GF-D8 (cell line): ENCODE data around the gene DISC1.
"Not testable (repeated sequence)": the region's sequence is repeated elsewhere in the genome, so short reads cannot be mapped to it uniquely, and the experiment has no call there.

Experiments
- DNase-seq: peaks from one replicate; lab custom pipeline; 2025; lab: John Stamatoyannopoulos, UW

Gene DISC1

DNA sequence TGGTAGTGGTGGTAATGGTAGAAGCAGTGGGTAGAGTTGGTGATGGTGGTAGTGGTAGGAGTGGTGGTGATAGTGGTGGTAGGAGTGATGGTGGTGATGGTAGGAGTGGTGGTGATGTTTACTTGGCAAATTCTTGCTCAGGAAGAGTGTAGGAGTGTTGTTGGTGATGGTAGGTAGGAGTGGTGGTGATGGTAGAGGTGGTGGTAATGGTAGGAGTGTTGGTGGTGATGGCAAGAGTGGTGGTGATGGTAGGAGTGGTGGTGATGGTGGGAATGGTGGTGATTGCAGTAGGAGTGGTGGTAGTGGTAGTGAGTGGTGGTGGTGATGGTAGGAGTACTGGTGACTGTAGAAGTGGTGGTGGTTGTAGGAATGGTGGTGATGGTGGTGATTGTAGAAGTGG is 106.5 kb downstream of the DISC1 start:
- DNase-seq = no peak

DNA sequence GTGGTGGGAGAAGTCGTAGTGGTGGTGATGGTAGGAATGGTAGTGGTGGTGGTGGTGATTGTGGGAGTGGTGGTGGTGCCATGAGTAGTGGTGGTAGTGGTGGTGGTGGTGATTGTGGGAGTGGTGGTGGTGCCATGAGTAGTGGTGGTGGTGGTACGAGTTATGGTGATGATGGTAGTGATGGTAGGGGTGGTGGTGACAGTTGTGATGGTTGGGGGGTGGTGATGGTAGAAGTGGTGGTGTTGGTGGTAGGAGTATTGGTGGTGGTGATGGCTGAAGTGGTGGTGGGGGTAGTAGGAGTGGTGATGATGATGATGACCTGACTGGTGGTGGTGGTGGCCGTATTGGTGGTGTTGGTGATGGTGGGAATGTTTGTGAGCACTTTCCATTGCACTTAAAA is 107.1 kb downstream of the DISC1 start:
- DNase-seq = no peak

DNA sequence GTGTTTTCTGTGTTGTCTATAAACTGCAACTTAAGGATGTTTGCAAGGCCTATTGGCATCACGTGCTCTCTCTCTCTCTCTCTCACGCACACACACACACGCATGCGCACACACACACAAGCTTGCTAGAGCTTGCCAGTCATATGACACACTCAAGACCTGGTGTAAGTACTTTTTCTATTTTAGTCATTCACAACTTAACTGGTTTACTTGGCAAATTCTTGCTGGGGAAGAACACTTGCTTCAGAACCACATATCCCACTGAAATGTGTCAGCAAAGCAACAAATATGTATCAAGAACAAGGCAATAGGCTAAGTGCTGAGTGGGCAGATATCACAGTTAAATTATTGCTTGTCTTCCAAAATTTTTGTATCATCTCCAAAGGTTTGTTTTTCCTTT is 107.8 kb downstream of the DISC1 start:
- no peak for DNase-seq

DNA sequence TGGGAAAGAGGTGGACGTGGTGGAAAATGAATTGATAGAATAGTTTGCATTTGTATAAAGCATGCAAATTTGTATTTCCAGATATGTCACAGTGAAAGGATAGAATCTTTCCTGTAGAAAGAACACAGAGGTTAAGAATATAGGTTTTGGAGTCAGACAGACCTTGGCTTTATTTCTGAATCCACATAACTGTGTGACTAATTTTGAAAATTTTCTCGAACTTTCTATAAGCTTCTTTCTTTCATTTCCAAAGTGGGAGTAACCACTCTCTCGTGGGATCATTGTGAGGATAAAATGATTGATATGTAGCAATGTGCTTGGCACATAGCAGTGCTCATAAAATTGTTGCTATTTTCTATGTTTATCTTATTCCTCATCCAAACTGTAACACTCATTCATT is 108.8 kb downstream of the DISC1 start:
- DNase-seq = no peak

DNA sequence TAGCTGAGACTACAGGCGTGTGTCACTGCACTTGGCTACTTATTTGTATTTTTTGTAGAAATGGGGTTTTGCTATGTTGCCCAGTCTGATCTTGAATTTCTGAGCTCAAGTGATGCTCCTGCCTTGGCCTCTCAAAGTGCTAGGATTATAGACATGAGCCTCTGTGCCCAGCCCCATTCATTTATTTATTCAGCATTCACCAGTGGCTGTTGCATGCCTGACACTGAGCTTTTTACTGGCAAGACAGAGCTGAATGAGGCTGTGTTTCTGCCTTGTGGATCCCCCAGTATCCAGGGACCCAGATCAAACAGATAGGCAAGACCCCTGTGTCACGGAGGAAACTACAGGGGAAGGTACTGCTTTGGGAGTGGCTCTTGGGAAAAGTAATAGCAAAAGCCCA is 109.4 kb downstream of the DISC1 start:
- DNase-seq = no peak

DNA sequence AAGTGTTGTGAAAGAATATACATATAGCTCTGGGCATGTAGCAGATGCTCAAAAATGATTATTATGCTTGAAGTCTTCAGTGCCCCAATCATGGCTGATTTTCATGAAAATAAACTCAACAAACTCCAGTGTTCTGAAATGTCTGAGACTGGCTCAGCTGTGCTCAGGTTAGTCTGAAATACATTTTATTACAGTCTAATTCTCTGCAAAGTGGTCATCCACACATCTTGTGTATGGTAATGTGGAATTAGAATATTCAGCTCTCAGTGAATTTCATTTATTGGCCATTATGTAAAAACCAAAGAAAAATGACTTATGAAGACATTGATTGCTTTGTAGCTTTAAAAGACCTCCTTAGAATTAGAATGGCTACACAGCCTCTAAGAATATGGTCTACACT is 109.9 kb downstream of the DISC1 start:
- DNase-seq = no peak

DNA sequence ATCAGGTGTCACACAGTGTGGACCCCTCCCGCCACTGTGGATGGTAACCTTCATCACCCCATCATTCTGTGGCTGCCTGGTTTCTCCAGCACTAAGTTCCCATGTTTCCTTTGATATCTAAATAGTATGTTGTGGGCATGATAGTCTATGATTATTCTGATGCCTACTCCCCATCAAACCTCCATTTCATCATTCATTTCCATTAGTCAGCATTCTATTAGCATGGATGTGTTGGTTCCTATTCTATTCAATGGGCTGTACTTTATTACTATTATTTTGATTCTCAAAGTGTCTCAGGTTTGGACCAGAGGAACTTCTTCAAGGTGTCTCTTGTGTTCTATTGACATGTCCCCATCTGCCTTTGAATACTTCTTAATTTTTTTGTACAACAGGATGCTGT is 112.0 kb downstream of the DISC1 start:
- DNase-seq = no peak

DNA sequence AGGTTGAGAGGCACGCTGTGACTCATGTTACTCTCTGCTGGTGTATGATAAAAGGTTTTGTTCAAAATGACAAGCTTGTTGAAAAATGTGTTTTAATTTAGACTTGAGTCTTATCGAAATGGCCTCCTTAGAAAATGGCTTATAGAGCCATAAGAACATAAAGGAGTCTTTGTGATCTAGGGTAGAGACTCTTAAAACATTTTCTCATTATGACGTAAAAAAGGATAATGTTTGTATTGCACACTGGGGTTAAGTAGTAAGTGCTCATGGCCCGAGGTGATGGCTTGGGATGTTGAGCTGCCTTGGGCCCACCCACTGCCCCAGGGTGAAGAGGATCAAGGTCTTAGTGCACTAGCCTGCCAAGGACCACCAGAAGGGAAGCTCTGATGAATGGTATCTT is 117.4 kb downstream of the DISC1 start:
- DNase-seq = no peak

DNA sequence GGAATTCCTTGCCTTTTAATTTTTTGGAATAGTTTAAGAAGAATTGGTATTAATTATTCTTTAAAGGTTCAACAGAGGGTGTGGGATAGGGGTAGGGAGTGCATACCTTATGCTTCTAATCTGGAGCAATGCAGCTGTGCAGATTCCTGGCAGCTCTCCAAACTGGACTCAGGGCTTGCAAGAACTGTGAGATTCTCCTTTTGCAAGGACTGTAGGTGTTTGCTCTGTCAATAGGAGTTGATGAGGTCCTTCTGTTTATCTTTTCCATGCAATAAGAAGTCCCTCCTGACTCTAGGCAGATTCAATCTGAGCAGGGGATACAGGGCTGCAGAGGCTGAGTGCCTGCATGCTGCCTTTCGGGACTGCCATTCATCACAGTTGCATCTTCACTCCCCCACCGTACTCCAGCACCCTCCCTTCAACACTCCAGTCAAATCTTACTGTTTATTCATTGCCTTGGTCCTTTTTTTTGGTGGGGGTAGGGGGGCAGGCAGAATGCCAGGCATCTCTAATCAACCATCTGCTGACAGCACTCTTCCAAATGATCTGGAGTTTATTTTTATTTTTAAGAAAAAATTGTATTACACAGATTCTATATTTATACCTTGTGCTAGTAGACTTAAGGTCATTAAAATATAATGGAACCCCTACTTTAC is 122.3 kb downstream of the DISC1 start:
- DNase-seq = no peak

DNA sequence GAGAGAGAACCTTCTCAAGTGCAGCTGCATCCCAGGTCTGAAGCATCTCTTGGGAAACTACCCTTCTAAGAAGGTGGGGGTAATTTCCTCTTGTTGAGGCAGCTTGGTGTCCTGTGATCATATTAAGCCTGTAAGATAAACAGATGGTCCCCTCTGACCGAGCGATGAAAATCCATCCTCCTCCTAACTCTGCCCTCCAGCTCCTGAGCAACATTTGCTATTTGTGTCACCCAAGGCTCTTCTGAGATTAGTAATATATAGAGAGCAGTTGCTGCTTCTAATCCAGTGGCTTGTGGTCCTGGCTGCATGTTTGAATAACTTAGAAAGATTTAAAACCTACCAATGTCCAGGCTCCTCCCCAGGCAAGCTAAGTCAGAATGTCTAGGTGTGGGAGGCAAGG is 123.7 kb downstream of the DISC1 start:
- DNase-seq = no peak

- no peak for DNase-seq
These were observed 124.3 kb downstream of the DISC1 start for GRCh38 chr1:231750818-231751362.

- DNase-seq = no peak
These were observed 124.8 kb downstream of the DISC1 start for GRCh38 chr1:231751415-231751814.

DNA sequence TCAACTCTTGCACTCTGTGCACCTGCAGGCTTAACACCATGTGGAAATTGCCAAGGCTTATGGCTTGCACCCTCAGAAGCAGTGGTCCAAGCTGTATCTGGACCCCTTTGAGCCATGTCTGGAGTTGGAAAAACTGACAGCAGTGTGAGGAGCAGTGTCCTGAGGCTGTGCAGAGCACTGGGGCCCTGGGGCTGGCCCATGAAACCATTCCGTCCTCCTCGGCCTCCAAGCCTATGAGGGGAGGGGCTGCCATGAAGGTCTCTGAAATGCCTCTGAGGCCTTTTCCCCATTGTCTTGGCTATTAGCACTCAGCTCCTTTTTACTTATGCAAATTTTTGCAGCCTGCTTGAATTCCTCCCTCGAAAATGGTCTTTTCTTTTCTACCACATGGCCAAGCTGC is 126.7 kb downstream of the DISC1 start:
- no peak for DNase-seq

- DNase-seq = peak; percentile 59
These were observed 130.5 kb downstream of the DISC1 start for GRCh38 chr1:231757101-231757404.

GRCh38 chr1:231757759-231758158 is 131.2 kb downstream of the DISC1 start:
- DNase-seq = no peak

DNA sequence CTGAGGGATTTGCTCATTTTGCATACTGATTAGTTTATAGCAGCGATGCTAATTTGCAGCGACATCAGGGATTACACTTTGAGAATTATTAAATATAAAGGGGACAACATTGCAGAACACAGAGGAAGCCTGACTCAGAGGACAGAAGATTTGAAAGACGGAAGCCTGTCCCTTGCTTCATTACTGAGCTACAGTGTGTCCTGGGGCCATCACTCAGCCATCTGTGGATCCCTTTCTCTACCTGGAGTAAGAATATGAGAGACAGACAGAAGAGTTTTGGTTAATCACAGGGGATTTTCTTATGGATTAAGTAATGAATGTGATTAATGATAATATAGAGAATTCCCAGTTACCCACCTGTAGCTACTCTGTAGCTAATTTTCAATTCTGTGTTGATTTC is 134.7 kb downstream of the DISC1 start:
- DNase-seq = no peak

- no peak for DNase-seq
These were observed 135.4 kb downstream of the DISC1 start for GRCh38 chr1:231761747-231762541.

- DNase-seq = no peak
These were observed 136.9 kb downstream of the DISC1 start for GRCh38 chr1:231763456-231763855.

GRCh38 chr1:231765825-231766224 is 139.2 kb downstream of the DISC1 start:
- DNase-seq = not testable (repeated sequence)

GRCh38 chr1:231767471-231767870 is 140.9 kb downstream of the DISC1 start:
- DNase-seq = no peak

DNA sequence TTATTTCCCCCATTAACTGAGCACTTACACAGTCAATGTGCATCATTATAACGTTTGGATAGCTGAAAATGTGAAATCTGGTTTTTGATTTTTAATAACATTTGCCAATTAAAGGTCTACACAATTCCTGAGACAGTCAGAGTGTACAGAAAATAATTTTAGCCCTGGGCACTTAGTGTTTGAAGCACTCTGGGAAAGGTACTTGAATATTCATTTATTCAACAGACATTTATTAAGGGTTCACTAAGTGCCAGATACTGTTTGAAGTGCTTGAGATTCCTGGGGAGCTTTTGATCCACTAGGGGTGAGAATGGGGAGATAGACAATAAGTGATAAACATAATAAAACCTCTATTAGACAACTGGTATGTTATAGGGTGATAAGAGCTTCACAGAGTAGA is 141.8 kb downstream of the DISC1 start:
- DNase-seq = no peak

DNA sequence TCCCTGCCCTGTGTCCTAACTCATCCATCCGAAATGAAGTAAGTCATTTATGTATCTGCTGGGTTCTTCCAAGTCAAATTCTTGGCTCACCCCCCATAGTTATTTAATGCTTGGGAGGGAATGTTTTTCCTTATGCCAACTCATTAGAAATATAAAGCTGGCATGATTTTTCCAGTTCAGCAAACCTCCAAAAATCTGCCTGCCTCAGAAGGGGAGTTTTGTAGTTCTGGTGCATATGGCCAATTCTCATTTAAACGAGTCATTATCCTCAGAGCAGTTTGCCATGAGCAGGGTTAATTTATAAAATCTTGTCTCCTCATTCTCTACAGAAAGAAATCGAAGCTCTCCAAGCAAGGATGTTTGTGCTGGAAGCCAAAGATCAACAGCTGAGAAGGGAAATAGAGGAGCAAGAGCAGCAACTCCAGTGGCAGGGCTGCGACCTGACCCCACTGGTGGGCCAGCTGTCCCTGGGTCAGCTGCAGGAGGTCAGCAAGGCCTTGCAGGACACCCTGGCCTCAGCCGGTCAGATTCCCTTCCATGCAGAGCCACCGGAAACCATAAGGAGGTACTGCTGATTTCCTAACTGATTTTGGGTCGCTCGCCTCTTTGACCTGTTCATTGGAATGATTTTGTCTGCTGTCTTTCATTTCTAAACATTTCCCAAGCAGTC is 144.1 kb downstream of the DISC1 start:
- DNase-seq = no peak

GRCh38 chr1:231774719-231775335 is 148.2 kb downstream of the DISC1 start:
- DNase-seq = peak; percentile 77
